Stomach (tissue), 4 donors: ENCODE measurements around the gene ARHGEF12.

Source experiments
- POLR2A ChIP-seq, 4 donors: fragments of 450-650 bp; IDR thresholded peaks; one replicate each; pipeline ENCODE4 v1.6.1; 2016; ENCODE audit warnings: antibody characterized with exemption in 4 of 4, control low read depth in 2 of 4, mild to moderate bottlenecking in 1 of 4, moderate library complexity in 1 of 4
- TF ChIP-seq, protein P1 (sequence below), 7 experiments: fragments of 450-650 bp in 4 of 7; fragments of 200-600 bp in 3 of 7; sonication (generic) in 3 of 7; IDR thresholded peaks; one replicate each; pipeline ENCODE4 v1.5.1; 2016 to 2019; ENCODE audit warnings: antibody characterized with exemption in 7 of 7, control low read depth in 2 of 7, mild to moderate bottlenecking in 1 of 7

GRCh38 chr11:120303004-120303637 lies 33.1 kb upstream of the ARHGEF12 start:
- TF ChIP-seq, protein P1, sequence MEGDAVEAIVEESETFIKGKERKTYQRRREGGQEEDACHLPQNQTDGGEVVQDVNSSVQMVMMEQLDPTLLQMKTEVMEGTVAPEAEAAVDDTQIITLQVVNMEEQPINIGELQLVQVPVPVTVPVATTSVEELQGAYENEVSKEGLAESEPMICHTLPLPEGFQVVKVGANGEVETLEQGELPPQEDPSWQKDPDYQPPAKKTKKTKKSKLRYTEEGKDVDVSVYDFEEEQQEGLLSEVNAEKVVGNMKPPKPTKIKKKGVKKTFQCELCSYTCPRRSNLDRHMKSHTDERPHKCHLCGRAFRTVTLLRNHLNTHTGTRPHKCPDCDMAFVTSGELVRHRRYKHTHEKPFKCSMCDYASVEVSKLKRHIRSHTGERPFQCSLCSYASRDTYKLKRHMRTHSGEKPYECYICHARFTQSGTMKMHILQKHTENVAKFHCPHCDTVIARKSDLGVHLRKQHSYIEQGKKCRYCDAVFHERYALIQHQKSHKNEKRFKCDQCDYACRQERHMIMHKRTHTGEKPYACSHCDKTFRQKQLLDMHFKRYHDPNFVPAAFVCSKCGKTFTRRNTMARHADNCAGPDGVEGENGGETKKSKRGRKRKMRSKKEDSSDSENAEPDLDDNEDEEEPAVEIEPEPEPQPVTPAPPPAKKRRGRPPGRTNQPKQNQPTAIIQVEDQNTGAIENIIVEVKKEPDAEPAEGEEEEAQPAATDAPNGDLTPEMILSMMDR (IDR thresholded peaks at IDR 0.05) = peak in 5 of 7 experiments; percentile 48 to 80 (median 77)
- TF ChIP-seq POLR2A (IDR thresholded peaks at IDR 0.05) = no peak
